ENCODE data around the gene JAG2. TPM values are rescaled to one million over a fixed set of nuclear protein-coding genes. Genes with fewer than 3 reads are reported as not detected.

JAG2 gene
- total RNA-seq, 4 donors from 2014 or later = 7.5 to 33.0 (median 11.2) TPM

DNA sequence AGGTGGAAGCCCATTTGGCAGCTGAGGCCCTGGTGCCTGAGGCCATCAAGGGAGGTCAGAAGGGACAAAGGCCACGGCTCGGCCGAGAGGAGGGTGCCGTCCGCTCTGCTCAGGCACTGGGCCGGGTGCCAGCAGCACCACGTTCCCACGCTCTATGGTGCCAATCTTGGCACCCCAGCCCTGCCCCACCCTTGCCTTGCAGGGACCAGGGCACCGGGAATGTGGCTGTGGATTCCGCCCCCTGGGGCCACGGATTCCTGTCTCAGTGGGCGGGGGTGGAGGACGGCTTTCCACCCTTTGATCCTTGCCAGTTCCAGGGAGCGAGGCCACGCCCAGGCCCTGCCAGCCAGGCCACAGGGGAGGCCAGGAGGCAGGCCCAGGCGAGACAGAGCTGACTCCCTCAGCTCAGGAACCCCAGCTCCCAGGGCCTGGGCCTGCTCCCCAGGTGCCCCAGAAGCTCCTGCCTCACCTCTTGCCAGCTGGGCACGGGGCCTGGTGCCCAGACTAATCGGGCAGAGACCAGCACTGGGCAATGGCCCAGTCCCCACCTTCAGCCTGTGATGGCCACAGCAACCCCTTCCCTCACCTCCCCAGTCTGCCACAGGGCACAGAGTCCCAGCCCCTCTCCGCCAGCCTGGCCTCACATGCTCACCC, 76.9 kb downstream of the JAG2 start:
- H3K27me3 ChIP-seq = no peaks in the 10 kb centered on the region
- TF ChIP-seq POLR2A (IDR thresholded peaks at IDR 0.05) = peak; percentile 73 to 88
- TF ChIP-seq, protein P1, sequence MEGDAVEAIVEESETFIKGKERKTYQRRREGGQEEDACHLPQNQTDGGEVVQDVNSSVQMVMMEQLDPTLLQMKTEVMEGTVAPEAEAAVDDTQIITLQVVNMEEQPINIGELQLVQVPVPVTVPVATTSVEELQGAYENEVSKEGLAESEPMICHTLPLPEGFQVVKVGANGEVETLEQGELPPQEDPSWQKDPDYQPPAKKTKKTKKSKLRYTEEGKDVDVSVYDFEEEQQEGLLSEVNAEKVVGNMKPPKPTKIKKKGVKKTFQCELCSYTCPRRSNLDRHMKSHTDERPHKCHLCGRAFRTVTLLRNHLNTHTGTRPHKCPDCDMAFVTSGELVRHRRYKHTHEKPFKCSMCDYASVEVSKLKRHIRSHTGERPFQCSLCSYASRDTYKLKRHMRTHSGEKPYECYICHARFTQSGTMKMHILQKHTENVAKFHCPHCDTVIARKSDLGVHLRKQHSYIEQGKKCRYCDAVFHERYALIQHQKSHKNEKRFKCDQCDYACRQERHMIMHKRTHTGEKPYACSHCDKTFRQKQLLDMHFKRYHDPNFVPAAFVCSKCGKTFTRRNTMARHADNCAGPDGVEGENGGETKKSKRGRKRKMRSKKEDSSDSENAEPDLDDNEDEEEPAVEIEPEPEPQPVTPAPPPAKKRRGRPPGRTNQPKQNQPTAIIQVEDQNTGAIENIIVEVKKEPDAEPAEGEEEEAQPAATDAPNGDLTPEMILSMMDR (IDR thresholded peaks at IDR 0.05) = no peak
- no peaks in the 10 kb centered on the region for H3K36me3 ChIP-seq
- peak in 2 of 3 donors; percentile 93 to 97 for DNase-seq
- no peaks in the 10 kb centered on the region for H3K9me3 ChIP-seq
- H3K4me3 ChIP-seq = peak overlapping the region in 2 of 4 donors; percentile 68 to 92
- peak overlapping the region; percentile 44 to 100 (median 90) for H3K27ac ChIP-seq
- H3K4me1 ChIP-seq = peaks cover 0 to 60% (median 15%) of the 10 kb centered on the region in 4 donors

DNA sequence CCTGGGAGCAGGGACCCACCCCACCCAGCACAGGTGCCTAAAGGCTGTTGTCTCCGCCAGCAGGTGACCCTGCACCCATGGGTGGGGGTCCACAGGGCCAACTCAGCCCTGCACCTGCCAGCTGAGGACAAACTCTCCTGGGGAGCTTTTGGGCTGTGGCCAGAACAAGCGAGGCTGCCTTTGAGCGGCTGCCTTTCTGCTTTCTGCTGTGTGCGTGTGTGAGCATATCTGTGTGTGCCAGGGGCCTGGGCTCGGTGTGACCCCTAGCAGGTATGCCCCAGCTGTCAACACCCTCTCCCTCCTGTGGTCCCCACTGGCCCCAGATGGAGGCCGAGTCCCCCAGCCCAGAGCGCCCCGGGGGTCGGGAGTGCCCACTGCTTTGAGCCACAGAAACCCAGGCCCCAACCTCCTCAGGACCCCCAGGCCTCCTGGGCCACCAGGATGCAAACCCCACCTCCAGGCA, 77.5 kb downstream of the JAG2 start:
- peak overlapping the region in 1 of 4 donors; percentile 28 for H3K4me3 ChIP-seq
- peak in 2 of 3 donors; percentile 51 to 67 for DNase-seq
- H3K36me3 ChIP-seq = no peaks in the 10 kb centered on the region
- peak overlapping the region in 3 of 4 donors; percentile 14 to 100 (median 97) for H3K27ac ChIP-seq
- no peaks in the 10 kb centered on the region for H3K27me3 ChIP-seq
- TF ChIP-seq POLR2A (IDR thresholded peaks at IDR 0.05) = no peak
- TF ChIP-seq, protein P1 (IDR thresholded peaks at IDR 0.05) = no peak
- H3K4me1 ChIP-seq = peaks cover 0 to 65% (median 16%) of the 10 kb centered on the region in 4 donors
- no peaks in the 10 kb centered on the region for H3K9me3 ChIP-seq

Small RNAs within 50 kb of the gene (small RNA-seq; reads per million reads assigned to genes)
- 0 reads per million in 2 donors for gene AL512356.2
- gene MIR6765 = 0 reads per million in 2 donors

Other genes starting within 250 kb of the JAG2 start
- gene PLD4, start 243.9 kb downstream of the JAG2 start, total RNA-seq = 1 to 10 TPM in 2 of 4 donors, not detected in 2; 1.7 to 4.1 TPM
- 10 to 100 TPM in 3 of 4 donors, 1 to 10 TPM in 1; 3.2 to 19.0 (median 10.7) TPM for gene AHNAK2, start 190.4 kb downstream of the JAG2 start, total RNA-seq
- 1 to 10 TPM in 2 of 4 donors, under 1 TPM in 1, not detected in 1; 0.88 to 3.8 (median 2.8) TPM for gene CLBA1, start 183.0 kb downstream of the JAG2 start, total RNA-seq
- gene CDCA4, start 147.7 kb downstream of the JAG2 start, total RNA-seq = 1 to 10 TPM; 3.7 to 9.1 (median 6.6) TPM
- 10 to 100 TPM in 1 of 4 donors, 1 to 10 TPM in 3; 1.5 to 29.7 (median 4.2) TPM for gene GPR132, start 103.3 kb downstream of the JAG2 start, total RNA-seq
- gene NUDT14, start 12.5 kb upstream of the JAG2 start, total RNA-seq = 10 to 100 TPM in 3 of 4 donors, 1 to 10 TPM in 1; 6.6 to 47.7 (median 25.7) TPM
- gene BTBD6, start 79.8 kb upstream of the JAG2 start, total RNA-seq = 10 to 100 TPM; 32.2 to 67.5 (median 55.5) TPM
- gene BRF1, start 132.2 kb upstream of the JAG2 start, total RNA-seq = 100 to 1,000 TPM in 1 of 4 donors, 10 to 100 TPM in 3; 40.8 to 112 (median 90.3) TPM
- 100 to 1,000 TPM in 3 of 4 donors, 10 to 100 TPM in 1; 77.2 to 158 (median 126) TPM for gene PACS2, start 146.0 kb upstream of the JAG2 start, total RNA-seq
- 1 to 10 TPM in 1 of 4 donors, under 1 TPM in 2, not detected in 1; 0.35 to 1.6 (median 0.94) TPM for gene TEX22, start 229.8 kb upstream of the JAG2 start, total RNA-seq